HepG2 (cell line): ENCODE data around the gene CACNA1D. TPM values are rescaled to one million over a fixed set of nuclear protein-coding genes. Genes with fewer than 3 reads are reported as not detected.

Experiments used
- ATAC-seq: fragments of 200-7000 bp; cut with Tn5 transposase; 3 replicates; pipeline ENCODE4 v1.9.1; 2020; ENCODE audit warnings: mild to moderate bottlenecking, moderate library complexity
- BruUV-seq: library from RNA; stranded (reverse); fragments of 400-500 nt; replicated peaks from 2 replicates; lab custom pipeline; 2021; lab: Mats Ljungman, UMichigan
- CTCF ChIA-PET: fragments of 300-600 bp; formaldehyde crosslinking; extraction: SDS; loops from one replicate; lab custom pipeline; 2021; ENCODE audit warnings: low total read pairs, inconsistent platforms, low intra/inter-chr PET ratio; lab: Yijun Ruan, JAX
- POLR2A ChIA-PET: fragments of 350-600 bp; sonication (Branson Sonifier 250); formaldehyde crosslinking; loops from one replicate; lab custom pipeline; 2020; ENCODE audit warnings: antibody characterized with exemption, inconsistent platforms; lab: Yijun Ruan, JAX
- DNase-seq: peaks from one replicate; pipeline ENCODE4 v3.0.0-alpha.2; 2015; ENCODE audit warnings: low spot score
- FAIRE-seq: peaks from 3 replicates; lab custom pipeline; 2011; peaks lifted over from hg19 to GRCh38; lab: Jason Lieb, UNC
- H2AFZ ChIP-seq: one replicate; pipeline ENCODE4 v1.6.1; 2011; ENCODE audit warnings: low read length, inconsistent platforms
- H3K27ac ChIP-seq: fragments of 300-600 bp; 3 replicates; pipeline ENCODE4 v1.8.0; 2011; ENCODE audit warnings: mixed run types, mild to moderate bottlenecking, mixed read lengths, low read length, inconsistent platforms; ENCODE audit not compliant: insufficient read depth; ENCODE audit errors: extremely low read length
- H3K27me3 ChIP-seq, 2 experiments: fragments of 200-600 bp in 1 of 2; 2 replicates in 1 of 2; 3 replicates in 1 of 2; pipeline versions ENCODE4 v1.6.0 to v1.8.0; 2011; ENCODE audit warnings: low read length in 2 of 2, mild to moderate bottlenecking in 2 of 2, moderate library complexity in 2 of 2, inconsistent platforms in 1 of 2; ENCODE audit not compliant: insufficient read depth in 2 of 2, control insufficient read depth in 1 of 2
- H3K36me3 ChIP-seq, 2 experiments: fragments of 200-600 bp in 1 of 2; replicated peaks in 1 of 2; 2 replicates in 1 of 2; 3 replicates in 1 of 2; pipeline versions ENCODE4 v1.5.1 to v1.8.0; 2011; ENCODE audit warnings: low read length in 2 of 2, inconsistent platforms in 1 of 2; ENCODE audit not compliant: insufficient read depth in 2 of 2, control insufficient read depth in 1 of 2
- H3K4me1 ChIP-seq: 2 replicates; pipeline ENCODE4 v1.5.1; 2012; ENCODE audit warnings: low read length, inconsistent platforms; ENCODE audit not compliant: insufficient read depth
- H3K4me2 ChIP-seq: 2 replicates; pipeline ENCODE4 v1.6.0; 2011; ENCODE audit warnings: low read depth, low read length, inconsistent platforms
- H3K4me3 ChIP-seq, 3 experiments: fragments of 200-600 bp in 1 of 3; sonication (generic), shearing (Covaris generic) in 1 of 3; replicated peaks in 1 of 3; 2 replicates each; pipeline ENCODE4 v1.5.1; 2011 to 2016; ENCODE audit warnings: low read length in 3 of 3, inconsistent platforms in 2 of 3, low read depth in 2 of 3, mild to moderate bottlenecking in 2 of 3, control low read depth in 1 of 3, mixed read lengths in 1 of 3; ENCODE audit not compliant: insufficient read depth in 1 of 3
- H3K79me2 ChIP-seq: one replicate; pipeline ENCODE4 v1.6.1; 2011; ENCODE audit warnings: low read length, inconsistent platforms; ENCODE audit not compliant: insufficient read depth
- H3K9ac ChIP-seq: 2 replicates; pipeline ENCODE4 v1.6.0; 2011; ENCODE audit warnings: mild to moderate bottlenecking, low read depth, low read length, inconsistent platforms; ENCODE audit not compliant: insufficient read depth
- H3K9me3 ChIP-seq: 2 replicates; pipeline ENCODE4 v1.5.1; 2012; ENCODE audit warnings: mild to moderate bottlenecking, low read length
- H4K20me1 ChIP-seq: 2 replicates; pipeline ENCODE4 v1.6.0; 2011; ENCODE audit warnings: inconsistent platforms, mild to moderate bottlenecking, low read length, moderate library complexity; ENCODE audit not compliant: insufficient read depth
- ASH2L ChIP-seq: fragments of 300-600, 200-600 bp; sonication (generic); IDR thresholded peaks from 2 replicates; pipeline ENCODE4 v1.7.0; 2017; ENCODE audit warnings: low read depth, mild to moderate bottlenecking, moderate library complexity, mixed read lengths, low read length; ENCODE audit not compliant: insufficient read length
- ATM ChIP-seq: fragments of 450-650 bp; IDR thresholded peaks from 2 replicates; pipeline ENCODE4 v1.7.1; 2017; ENCODE audit warnings: mild to moderate bottlenecking, borderline replicate concordance
- CC2D1A ChIP-seq: sonication (generic); formaldehyde crosslinking; IDR thresholded peaks from 2 replicates; pipeline ENCODE4 v1.8.1; 2023; ENCODE audit warnings: mild to moderate bottlenecking, missing genetic modification reagents
- FOXA3 ChIP-seq: IDR thresholded peaks from 2 replicates; pipeline ENCODE4 v1.6.1; 2016; ENCODE audit warnings: missing genetic modification reagents, missing compliant biosample characterization
- FOXP1 ChIP-seq, 2 experiments: fragments of 450-650 bp in 1 of 2; IDR thresholded peaks; 2 replicates each; pipeline ENCODE4 v1.6.1; 2017 to 2018; ENCODE audit warnings: antibody characterized with exemption in 1 of 2
- HNRNPH1 ChIP-seq: fragments of 200-400 bp; formaldehyde crosslinking; optimal IDR thresholded peaks from 2 replicates; pipeline ENCODE3; 2017; ENCODE audit warnings: mild to moderate bottlenecking, low read depth, low read length
- KMT2B ChIP-seq: IDR thresholded peaks from 2 replicates; pipeline ENCODE4 v1.6.1; 2016; ENCODE audit warnings: missing genetic modification reagents, missing compliant biosample characterization
- MED1 ChIP-seq: sonication (generic); formaldehyde crosslinking; IDR thresholded peaks from 2 replicates; pipeline ENCODE4 v1.4.0; 2020; ENCODE audit warnings: missing genetic modification reagents
- NR3C1 ChIP-seq: sonication (generic); formaldehyde crosslinking; IDR thresholded peaks from 2 replicates; pipeline ENCODE4 v1.4.0; 2020; ENCODE audit warnings: missing genetic modification reagents
- SPEN ChIP-seq: sonication (generic); formaldehyde crosslinking; IDR thresholded peaks from 2 replicates; pipeline ENCODE4 v1.5.1; 2020; ENCODE audit warnings: low read depth, mild to moderate bottlenecking, missing genetic modification reagents
- TBP ChIP-seq: sonication (generic); formaldehyde crosslinking; IDR thresholded peaks from 2 replicates; pipeline ENCODE4 v1.5.0; 2020; ENCODE audit warnings: missing genetic modification reagents
- THAP11 ChIP-seq: IDR thresholded peaks from 2 replicates; pipeline ENCODE4 v1.6.1; 2016; ENCODE audit warnings: missing biosample characterization, missing genetic modification reagents
- ZNF230 ChIP-seq: sonication (generic); formaldehyde crosslinking; IDR thresholded peaks from 2 replicates; pipeline ENCODE4 v1.4.0; 2020; ENCODE audit warnings: mild to moderate bottlenecking, missing genetic modification reagents
- ZNF256 ChIP-seq: sonication (generic); formaldehyde crosslinking; conservative IDR thresholded peaks from 2 replicates; pipeline ENCODE4 v1.4.0; 2020; ENCODE audit warnings: missing genetic modification reagents
- WGBS: methylation state at CpG from one replicate; pipeline ENCODE4 v1.1.6; 2017; ENCODE audit warnings: low lambda C conversion rate; 5-methylcytosine and 5-hydroxymethylcytosine counted together
- in situ Hi-C: cut with HindIII; loops from 2 replicates; pipeline ENCODE4 v1.10.0; 2017; ENCODE audit warnings: low pct_unique_long_range_greater_than_20kb; ENCODE audit not compliant: extremely low pct_ligation_motif_present
- intact Hi-C: fragments of 100-400 bp; cut with micrococcal nuclease; formaldehyde crosslinking; loops from one replicate; pipeline ENCODE4 v1.10.0; 2022; ENCODE audit not compliant: unreplicated experiment
- polyA plus RNA-seq, 8 experiments: library from polyadenylated mRNA; depleted of rRNA in 3 of 8; stranded (reverse) in 7 of 8; unstranded in 1 of 8; fragments of >200 nt; fragmentation: Illumina TruSeq in 4 of 8; extraction: Trizol in 4 of 8; gene quantifications; 2 replicates each; pipeline versions ENCODE4 v1.2.1 to v1.2.3, GENCODE V29; 2011 to 2016; ENCODE audit warnings: low read depth in 4 of 8, missing spikeins in 1 of 8, mixed read lengths in 1 of 8; ENCODE audit not compliant: insufficient read depth in 1 of 8
- total RNA-seq, 5 experiments: library from RNA; depleted of rRNA; stranded (reverse); fragments of >200 nt; fragmentation: Illumina TruSeq; extraction: Trizol; gene quantifications; 2 replicates each; pipeline ENCODE4 v1.2.3, GENCODE V29; 2016; ENCODE audit warnings: low read depth in 1 of 5
- TF ChIP-seq, protein P1 (sequence below): sonication (generic); formaldehyde crosslinking; IDR thresholded peaks from 2 replicates; pipeline ENCODE4 v1.8.0; 2022; ENCODE audit warnings: mild to moderate bottlenecking, missing genetic modification reagents, borderline replicate concordance
- TF ChIP-seq, protein P2 (sequence below): sonication (generic); formaldehyde crosslinking; conservative IDR thresholded peaks from 2 replicates; pipeline ENCODE4 v1.4.0; 2020; ENCODE audit warnings: missing genetic modification reagents
- TF ChIP-seq, protein P3 (sequence below): sonication (generic); formaldehyde crosslinking; IDR thresholded peaks from 2 replicates; pipeline ENCODE4 v1.5.1; 2020; ENCODE audit warnings: missing genetic modification reagents, mild to moderate bottlenecking, borderline replicate concordance
- TF ChIP-seq, protein P4 (sequence below): sonication (generic); formaldehyde crosslinking; IDR thresholded peaks from 2 replicates; pipeline ENCODE4 v1.5.0; 2020; ENCODE audit warnings: mild to moderate bottlenecking, low read depth, missing genetic modification reagents, borderline replicate concordance
- TF ChIP-seq, protein P5 (sequence below): sonication (generic); formaldehyde crosslinking; IDR thresholded peaks from 2 replicates; pipeline ENCODE4 v1.4.0; 2020; ENCODE audit warnings: missing genetic modification reagents

CACNA1D gene
- total and polyA plus RNA-seq, 2 of the 13 experiments (the other 11 are each of a cell fraction or from before 2014, with no cell fraction given), result 0.26 to 0.38 TPM

DNA sequence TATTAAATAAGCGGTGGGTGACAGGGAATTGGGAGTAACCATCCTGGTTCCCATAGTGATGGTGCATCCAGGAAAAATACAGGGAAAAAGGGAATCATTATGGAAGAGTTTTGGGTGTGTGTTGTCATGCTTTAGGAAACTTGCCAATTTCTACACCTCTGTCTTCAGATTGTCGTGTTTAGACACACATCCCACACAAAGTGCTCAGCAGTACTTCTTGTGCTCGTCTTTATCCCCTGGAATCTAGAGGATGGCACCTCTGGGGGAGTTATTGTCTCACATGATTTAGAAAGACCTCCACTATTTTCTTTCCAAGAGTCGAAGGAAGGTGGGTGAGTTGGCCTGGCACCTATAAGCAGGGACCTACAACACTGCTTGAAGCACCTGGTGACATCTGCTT, 35.8 kb downstream of the CACNA1D start:
- Histone ChIP-seq H3K27ac (no peak overlapping the region), H3K79me2 (no peaks in the 10 kb centered on the region), H3K4me3 (no peak overlapping the region), H3K9ac (no peak overlapping the region), H3K36me3 (no peaks in the 10 kb centered on the region), H2AFZ (no peak overlapping the region), H3K27me3 (no peaks in the 10 kb centered on the region), H3K9me3 (no peaks in the 10 kb centered on the region), H4K20me1 (no peaks in the 10 kb centered on the region), H3K4me2 (no peak overlapping the region), H3K4me1 (no peaks in the 10 kb centered on the region)
- DNase-seq (no peak), ATAC-seq (no peak), FAIRE-seq (no peak)
- WGBS, result 34% methylated on average over 4 of the region's 4 CpGs
- in situ Hi-C loops, result no loop called here
- CTCF ChIA-PET, result no interaction called here
- POLR2A ChIA-PET, result no interaction called here
- BruUV-seq, result no TSS peak
- TF ChIP-seq SPEN (no peak), KMT2B (CRISPR knock-in tag) (no peak), ZNF230 (CRISPR knock-in tag) (no peak), TBP (CRISPR knock-in tag) (no peak), HNRNPH1 (no peak), FOXP1 (IDR thresholded peaks at IDR 0.05) (no peak), FOXP1 (CRISPR knock-in tag; IDR thresholded peaks at IDR 0.05) (no peak), ATM (no peak), CC2D1A (CRISPR knock-in tag) (no peak), NR3C1 (CRISPR knock-in tag) (no peak), ASH2L (no peak), ZNF256 (CRISPR knock-in tag) (no peak), THAP11 (CRISPR knock-in tag) (no peak), FOXA3 (no peak), MED1 (no peak)
- TF ChIP-seq, protein P1, sequence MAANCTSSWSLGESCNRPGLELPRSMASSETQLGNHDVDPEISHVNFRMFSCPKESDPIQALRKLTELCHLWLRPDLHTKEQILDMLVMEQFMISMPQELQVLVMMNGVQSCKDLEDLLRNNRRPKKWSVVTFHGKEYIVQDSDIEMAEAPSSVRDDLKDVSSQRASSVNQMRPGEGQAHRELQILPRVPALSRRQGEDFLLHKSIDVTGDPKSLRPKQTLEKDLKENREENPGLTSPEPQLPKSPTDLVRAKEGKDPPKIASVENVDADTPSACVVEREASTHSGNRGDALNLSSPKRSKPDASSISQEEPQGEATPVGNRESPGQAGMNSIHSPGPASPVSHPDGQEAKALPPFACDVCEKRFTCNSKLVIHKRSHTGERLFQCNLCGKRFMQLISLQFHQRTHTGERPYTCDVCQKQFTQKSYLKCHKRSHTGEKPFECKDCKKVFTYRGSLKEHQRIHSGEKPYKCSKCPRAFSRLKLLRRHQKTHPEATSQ (CRISPR knock-in tag), result no peak
- TF ChIP-seq, protein P2, sequence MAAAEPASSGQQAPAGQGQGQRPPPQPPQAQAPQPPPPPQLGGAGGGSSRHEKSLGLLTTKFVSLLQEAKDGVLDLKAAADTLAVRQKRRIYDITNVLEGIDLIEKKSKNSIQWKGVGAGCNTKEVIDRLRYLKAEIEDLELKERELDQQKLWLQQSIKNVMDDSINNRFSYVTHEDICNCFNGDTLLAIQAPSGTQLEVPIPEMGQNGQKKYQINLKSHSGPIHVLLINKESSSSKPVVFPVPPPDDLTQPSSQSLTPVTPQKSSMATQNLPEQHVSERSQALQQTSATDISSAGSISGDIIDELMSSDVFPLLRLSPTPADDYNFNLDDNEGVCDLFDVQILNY (CRISPR knock-in tag), result no peak
- TF ChIP-seq, protein P3, sequence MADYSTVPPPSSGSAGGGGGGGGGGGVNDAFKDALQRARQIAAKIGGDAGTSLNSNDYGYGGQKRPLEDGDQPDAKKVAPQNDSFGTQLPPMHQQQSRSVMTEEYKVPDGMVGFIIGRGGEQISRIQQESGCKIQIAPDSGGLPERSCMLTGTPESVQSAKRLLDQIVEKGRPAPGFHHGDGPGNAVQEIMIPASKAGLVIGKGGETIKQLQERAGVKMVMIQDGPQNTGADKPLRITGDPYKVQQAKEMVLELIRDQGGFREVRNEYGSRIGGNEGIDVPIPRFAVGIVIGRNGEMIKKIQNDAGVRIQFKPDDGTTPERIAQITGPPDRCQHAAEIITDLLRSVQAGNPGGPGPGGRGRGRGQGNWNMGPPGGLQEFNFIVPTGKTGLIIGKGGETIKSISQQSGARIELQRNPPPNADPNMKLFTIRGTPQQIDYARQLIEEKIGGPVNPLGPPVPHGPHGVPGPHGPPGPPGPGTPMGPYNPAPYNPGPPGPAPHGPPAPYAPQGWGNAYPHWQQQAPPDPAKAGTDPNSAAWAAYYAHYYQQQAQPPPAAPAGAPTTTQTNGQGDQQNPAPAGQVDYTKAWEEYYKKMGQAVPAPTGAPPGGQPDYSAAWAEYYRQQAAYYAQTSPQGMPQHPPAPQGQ (CRISPR knock-in tag), result no peak
- TF ChIP-seq, protein P4, sequence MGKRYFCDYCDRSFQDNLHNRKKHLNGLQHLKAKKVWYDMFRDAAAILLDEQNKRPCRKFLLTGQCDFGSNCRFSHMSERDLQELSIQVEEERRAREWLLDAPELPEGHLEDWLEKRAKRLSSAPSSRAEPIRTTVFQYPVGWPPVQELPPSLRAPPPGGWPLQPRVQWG (CRISPR knock-in tag), result no peak
- TF ChIP-seq, protein P5, sequence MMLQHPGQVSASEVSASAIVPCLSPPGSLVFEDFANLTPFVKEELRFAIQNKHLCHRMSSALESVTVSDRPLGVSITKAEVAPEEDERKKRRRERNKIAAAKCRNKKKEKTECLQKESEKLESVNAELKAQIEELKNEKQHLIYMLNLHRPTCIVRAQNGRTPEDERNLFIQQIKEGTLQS (CRISPR knock-in tag), result no peak
- intact Hi-C loops, result no loop called here
